Frontal cortex (tissue), 4 donors: ENCODE data around the gene PEX14. TPM values are rescaled to one million over a fixed set of nuclear protein-coding genes. Genes with fewer than 3 reads are reported as not detected.

ENCODE experiments used
- DNase-seq, 2 donors: peaks; one replicate each; pipeline ENCODE4 v3.0.0; 2012; ENCODE audit warnings: low spot score in 2 of 2
- FAIRE-seq: peaks from 2 replicates; lab custom pipeline; 2012; peaks lifted over from hg19 to GRCh38; lab: Jason Lieb, UNC
- total RNA-seq: library from RNA; depleted of rRNA; stranded (reverse); fragments of >200 nt; gene quantifications from one replicate; pipeline ENCODE4 v1.2.3, GENCODE V29; 2014
- donor health status: control.
- donor health status: control.
- donor health status: control.

PEX14 gene
- total RNA-seq, 1 donor from 2014 or later, result 6.1 TPM

DNA sequence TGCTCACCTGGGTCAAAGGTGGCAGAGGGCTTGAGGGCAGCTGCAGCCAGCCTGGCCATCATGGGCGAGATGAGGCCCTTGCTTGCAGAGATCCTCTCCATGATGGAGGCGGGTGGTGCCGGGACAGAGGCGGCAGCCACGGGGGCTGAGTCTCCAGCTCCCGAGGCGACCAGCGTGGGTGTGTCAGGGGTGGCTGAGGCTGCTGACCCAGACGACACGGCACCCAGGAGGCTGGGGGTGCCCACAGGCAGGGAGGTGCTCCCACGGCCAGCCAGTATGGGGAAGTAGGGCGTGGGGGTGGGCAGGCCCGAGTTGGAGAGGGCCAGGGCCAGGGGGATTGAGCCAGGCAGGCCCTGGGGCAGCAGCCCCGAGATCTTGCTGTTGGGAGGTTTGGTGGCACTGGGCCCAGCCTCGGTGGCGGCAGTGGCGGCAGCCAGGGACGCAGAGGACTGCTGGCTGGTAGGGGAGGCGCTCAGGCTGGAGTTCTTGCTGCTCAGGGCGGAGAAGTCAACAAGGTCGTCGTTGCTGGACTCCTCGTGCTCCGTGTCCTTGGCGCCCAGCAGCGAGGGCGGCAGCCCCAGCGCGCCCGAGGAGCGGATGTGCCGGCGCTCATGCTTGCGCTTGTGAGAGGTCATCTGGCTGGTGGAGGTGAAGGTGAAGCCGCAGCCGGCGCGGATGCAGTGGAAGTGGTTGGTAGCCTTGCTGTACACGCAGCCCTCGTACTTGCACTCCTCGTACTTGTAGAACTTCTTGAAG, 178.8 kb downstream of the PEX14 start:
- FAIRE-seq (no peak), DNase-seq (no peak)

DNA sequence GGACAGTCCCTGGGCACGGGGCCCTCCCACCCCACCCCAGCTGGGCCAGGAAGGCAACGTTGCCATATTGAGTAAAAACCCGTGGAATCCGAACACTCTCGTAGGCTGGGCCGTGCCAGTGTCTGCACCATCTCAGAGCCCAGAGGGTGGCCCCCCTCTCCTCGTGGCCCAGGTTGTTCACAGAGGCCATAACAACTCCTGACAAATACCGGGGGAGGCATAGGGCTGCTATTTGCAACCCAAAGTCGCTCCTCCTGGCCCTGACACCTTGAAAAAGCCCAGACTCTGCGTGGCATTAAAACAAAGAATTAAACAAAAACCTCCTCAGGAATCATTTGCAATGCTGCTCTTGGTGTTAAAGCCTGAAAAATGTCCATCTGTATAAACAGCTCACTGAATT, 180.3 kb downstream of the PEX14 start:
- DNase-seq (no peak), FAIRE-seq (no peak)

DNA sequence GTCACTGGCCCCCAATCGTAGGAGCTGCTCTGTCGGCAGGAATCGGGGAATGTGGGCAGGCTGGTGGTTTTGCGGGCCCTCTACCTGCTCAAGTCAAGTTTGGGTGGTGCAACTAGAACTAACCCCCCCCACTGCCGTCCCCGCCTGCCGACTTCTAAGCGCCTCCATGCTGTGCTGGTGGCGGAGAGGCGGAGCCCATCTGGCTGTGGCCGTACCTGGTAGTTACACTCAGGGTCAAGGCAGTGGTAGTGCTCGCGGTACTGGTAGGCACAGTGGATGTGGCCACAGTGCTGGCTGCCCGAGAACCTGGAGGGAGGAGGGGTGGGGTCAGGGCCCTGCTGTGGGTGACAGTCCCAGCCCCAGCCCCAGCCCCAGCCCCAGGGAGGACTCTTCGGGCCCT, 181.7 kb downstream of the PEX14 start:
- no peak for DNase-seq
- FAIRE-seq, result no peak

DNA sequence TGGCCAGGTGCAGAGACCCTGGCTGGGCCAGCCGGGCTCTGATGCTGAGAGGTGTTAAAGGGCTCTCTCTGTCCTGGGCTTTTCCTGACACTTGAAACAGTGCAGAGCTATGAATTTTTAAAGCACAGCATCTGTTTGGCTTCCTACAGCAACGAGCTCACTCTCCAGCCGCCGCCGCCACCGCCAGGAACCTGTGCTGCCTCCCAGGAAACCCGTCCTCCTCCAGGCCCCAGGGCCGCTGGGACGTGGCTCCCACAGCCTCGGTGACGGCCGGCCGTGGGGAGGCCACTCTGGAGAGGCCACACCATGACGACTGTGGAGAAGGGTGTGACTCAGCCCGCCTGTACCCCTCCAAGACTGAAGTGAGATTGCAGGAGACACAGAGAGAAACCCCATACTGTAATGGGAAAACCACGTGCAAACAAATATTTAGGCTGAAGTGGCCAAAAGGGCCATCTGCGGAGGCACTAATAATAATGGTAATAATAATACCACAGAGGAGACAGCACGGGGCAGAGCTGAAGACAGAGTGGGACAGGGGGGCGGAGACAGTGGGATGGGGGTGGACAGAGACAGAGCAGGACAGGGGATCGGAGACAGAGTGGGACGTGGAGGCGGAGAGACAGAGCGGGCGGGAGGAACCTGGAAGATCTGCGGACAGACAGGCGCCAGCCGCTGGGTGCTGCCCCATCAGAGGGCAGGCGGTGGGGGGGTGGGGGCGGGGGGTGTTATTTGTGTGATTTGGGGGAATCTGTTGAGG, 182.5 kb downstream of the PEX14 start:
- no peak for DNase-seq
- FAIRE-seq, result no peak

DNA sequence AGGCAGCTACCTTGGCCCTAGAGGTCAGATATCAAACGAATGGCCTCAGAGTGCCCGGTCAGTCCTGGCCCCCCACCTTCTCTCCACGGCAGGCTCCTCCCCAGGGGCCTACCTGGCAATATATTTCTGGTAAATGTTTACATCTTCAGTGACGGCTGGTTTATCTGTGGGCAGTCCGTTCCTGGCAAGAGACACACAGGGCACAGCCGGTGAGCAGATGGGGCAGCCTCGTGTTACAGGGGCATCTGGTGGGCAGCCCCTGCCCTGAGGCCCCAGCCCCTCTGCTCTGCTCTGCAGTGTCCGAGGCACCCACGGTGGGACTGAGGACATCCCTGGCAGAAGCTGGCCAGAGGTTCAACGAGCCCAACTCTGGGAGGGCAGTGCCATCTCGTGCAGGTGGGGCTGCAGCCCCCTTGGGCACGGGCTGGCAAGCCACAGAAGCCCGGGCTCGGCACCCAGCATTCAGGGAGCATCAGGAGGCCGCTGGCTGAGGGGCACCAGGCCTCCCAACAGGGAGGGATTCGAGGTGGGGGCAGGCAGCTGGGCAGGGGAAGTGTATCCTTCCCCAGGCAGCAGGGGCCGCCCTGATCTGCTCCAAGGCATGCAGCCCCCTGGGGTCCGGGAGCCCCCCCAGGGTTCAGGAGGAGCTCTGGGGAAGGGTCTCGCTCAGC, 183.8 kb downstream of the PEX14 start:
- no peak for FAIRE-seq
- DNase-seq, result no peak

DNA sequence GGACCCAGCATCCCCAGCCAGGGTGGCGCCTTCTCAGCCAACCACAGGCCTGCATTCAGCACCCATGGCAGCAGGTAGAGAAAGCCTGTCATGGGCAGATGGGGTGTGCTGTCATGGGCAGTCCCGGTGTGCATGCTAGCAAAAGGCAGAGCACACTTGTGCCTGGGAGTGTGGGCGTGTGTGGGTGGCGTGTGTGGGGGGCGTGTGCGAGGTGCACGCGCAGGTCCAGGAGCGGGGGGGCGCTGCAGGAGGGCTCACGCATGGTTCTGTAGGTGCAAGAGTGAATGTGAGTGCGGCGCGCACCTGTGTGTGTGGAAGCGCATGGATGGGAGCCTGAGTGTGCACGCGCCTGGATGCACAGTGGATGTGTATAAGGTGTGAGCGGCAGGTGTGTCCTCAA, 184.5 kb downstream of the PEX14 start:
- DNase-seq, result no peak
- FAIRE-seq, result no peak

DNA sequence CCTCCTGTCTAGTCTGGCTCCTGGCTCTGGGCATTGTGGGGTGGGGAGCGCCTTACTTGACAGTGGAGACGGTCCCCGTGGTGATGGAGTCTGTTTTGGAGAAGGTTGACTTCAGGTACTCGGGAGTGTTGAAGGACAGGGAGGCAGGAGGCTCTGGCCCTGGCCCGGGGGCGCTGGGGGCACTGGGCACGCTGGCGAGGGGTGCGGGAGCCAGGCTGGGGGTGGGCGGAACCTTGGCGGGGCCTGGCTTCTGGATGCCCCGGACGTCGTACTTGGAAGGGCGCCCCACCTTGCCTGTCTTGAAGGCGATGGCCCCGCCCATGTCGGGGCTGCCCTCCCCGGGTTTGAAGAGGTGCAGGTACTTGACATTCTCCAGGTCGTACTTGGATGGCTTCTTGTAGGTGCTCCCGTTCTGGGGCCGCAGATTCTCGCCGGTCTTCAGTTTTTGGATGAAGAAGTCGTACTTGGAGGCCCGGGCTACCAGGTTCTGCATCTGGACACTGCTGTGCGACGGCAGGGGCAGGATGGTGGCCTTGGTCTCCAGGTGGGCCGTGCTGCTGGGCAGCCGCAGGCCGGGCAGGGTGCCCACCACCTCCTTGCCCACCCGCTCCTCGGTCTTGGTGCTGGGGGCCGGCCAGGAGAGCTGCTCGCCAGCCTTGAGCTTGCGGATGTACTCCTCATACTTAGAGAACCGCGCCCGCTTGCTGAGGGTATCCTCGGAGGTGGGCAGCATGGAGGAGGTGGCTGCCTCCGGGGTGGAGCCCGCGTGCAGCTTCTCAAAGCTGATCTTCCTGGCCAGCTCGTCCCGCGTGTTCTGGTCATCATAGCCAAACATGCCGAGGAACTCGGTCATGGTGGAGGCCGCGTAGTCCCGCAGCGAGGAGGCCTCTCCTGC, 185.1 kb downstream of the PEX14 start:
- FAIRE-seq (no peak), DNase-seq (no peak)

DNA sequence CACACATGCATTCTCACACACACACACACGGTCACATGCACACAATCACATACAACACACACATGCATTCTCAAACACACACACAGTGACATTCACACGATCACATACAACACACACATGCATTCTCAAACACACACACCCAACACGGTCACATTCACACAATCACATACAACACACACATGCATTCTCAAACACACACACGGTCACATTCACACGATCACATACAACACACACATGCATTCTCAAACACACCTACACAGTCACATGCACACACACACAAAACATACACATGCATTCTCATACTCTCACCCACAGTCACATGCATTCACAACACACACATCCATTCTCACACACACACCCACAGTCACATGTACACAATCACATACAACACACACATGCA, 186.7 kb downstream of the PEX14 start:
- no peak for DNase-seq
- no peak for FAIRE-seq

DNA sequence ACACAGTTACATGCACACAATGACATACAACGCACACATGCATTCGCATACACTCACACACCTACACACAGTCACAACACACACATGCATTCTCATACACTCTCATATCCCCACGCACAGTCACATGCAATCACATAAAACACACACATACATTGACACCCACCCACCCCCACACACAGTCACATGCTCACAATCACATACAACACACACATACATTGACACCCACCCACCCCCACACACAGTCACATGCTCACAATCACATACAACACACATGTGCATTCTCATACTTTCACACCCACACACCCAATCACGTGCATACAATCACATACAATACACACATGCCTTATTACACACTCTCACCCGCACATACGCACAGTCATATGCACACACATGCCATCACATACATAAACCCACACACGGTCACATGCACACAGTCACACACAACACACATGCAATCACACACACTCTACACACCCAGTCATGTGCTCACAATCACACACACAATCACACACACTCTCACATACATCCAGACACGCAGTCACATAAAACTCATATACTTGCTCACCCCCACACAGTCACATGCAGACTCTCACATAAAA, 187.4 kb downstream of the PEX14 start:
- DNase-seq, result no peak
- no peak for FAIRE-seq

DNA sequence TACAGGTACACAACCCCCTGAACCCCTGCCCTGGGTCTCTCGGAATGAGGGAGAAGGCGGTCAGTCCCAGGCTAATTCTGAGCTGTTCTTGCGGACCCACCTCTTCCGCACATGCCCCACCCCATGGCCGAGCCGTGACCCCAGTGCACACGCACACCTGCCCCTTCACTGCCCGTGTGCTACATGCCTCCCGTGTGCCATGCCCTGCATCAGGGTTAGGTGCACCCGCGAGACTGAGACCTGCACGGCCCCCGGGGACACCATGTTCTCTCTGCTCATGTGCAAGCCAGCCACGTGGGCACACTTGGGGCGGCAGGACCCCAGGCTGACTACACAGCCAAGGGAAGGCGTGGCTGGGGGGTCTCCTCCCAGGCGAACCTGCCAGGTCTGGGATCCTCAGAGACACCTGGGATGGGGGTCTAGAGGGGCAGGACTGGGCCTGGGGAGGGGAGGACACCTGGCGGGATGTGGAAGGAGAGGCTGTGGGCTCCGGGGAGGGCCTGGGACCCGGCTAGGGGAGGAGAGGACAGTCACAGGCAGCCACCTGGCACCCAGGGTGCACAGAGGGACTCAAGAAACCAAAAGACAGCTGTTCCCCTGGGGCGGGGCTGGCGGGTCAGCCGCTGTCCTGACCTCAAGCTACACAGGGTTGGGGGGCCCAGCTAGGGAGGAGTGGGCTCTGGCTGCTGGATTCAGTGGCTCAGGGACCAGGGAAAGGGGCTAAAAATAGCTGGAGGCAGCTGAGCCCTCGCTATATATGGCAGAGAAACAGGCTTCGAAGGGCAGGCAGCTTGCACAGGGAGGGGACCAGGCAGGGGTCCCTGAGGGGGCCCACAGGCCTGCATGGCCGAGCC, 188.3 kb downstream of the PEX14 start:
- FAIRE-seq (no peak), DNase-seq (no peak)

DNA sequence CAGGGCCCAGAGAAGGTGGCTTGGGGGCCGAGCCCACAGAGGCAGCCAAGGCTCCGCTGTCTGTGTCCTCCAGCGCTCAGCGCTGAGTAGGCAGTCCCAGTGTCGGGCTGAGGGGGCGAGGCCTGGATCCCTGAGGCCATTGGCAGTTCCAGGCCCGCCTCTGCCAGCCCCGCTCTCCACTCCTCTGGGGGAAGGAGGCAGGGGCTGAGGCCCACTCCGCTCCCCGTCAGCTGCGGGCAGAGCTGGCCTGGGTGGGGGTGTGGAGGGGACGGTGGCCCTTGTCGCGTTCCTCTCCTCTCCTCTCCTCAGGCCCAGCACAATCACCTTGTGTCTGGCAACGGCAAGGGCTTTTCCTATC, 188.9 kb downstream of the PEX14 start:
- FAIRE-seq (no peak), DNase-seq (peak; percentile 69 to 82)

DNA sequence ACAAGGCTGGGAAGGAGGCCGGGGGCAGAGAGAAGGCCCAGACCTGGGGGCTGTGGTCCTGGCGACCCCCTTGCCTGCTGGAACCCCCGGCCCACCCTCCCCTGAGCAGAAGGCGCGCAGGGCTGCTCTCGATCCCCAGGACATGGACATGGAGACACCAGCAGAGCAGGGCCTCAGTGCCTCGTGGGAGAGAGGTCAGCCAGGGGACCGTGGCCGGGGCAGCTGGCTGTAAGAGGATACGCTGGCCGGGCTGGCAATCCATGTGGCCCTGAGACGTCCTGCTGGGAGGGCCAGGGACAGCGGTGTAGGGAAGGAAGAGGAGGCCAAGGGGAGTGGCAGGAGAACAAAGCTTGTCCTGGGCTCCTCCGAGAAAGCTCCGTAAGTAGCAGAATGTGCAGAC, 189.5 kb downstream of the PEX14 start:
- FAIRE-seq (no peak), DNase-seq (no peak)

DNA sequence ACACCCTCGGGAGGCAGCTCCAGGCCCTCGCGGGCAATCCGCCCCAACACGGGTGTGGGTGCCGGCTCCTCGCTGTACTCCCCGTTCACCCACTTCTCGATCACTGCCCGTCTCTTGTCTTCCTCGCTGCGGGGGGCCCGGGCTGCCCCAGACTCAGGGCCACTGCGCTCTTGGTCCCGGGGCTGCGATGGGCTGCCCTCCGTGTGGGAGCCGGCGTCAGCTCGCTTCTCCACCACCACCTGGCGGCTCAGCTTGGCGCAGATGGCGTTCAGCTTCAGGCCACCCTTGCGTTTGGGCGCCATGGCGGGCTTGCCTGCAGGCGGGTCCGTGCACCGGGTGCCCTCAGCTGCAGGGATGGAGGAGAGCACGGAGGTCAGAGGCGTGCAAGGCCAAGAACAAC, 190.5 kb downstream of the PEX14 start:
- peak in 1 of 2 donors; percentile 16 for DNase-seq
- FAIRE-seq, result no peak

DNA sequence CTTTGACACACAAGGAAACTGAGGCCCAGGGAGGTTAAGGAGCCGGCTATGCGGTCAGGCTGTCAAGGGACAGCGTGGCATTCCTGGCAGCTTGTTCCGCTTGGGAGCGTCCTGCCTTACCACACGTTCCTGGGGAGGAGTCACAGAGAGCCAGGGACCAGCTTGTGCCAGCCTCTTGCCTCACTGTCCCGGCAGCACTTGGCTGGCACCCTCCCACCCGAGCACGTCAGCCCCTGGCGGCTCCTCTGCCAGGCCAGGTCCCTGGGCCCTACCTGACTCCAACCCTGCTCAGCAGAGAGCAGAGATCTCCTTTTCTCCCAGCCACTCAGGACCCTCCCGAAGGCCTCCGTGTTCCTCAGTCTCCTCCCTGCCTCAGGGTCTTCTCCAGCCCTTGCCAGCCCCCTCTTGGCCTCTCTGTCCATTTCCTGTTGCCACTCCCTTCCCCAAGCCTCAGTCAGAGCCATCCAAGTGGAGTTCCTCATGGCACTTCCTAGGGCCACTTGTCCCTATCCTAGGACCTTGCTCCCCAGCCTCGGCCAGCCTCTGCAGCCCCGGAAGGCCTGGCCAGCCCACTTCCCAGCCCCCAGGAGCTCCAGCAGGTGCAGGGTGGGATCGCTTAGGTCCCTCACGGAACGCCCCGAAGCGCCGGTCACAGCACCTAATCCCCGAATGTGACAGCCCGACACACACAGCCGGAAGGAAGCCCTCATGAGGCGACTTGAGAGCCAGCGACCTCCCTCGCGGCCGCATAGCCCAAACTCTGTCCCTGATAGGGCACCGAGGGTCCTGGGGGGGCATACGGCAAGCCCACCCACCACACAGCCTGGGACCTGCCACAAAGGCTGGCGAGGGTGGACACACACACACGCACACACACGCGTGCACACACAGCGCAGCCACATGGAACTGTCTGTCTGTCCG, 191.4 kb downstream of the PEX14 start:
- DNase-seq (peak in 1 of 2 donors; percentile 29), FAIRE-seq (no peak)

DNA sequence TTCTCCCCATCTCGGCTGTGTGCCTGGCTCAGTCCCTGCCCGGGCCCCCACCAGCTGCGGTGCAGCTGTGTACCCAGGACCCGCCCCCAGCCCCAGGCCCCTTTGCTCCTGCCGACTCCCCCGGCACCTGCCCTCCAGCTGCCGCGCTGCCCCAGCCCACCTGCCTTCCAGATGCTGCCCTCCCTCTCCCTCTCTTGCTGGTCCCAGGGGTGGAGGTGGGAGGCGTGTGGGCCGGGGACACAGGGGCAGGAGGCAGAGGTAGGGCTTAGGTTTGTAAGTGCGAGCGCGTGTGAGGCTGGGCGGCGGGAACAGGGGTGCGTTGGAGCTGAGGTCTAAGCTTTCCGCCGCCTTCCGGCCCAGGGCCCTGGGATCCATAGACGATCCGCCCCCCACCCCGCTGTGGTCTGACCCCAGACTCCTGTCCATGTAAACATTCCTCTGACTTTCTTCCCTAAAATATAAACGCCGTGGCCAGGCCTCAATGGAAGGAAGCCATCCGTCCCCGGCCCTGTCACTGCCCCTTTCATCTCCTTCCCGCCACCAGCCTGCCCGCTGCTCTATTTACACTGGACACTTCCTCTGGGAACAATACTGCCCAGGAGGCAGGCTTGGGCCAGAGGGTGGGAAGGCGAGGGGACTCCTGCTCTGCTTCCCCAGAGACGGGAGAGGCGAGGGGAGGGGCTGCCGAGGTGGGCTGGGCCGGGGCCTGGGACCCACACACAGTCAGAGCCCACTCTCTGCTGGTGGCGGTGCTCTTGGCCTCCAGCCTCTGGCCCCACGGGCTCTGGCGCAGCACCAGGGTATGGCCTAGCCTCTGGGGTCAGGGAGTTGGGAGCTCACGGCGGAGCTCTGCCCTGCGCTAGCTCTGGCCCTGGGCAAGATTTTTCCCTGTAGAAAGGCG, 193.4 kb downstream of the PEX14 start:
- peak in 1 of 2 donors; percentile 31 for DNase-seq
- no peak for FAIRE-seq

DNA sequence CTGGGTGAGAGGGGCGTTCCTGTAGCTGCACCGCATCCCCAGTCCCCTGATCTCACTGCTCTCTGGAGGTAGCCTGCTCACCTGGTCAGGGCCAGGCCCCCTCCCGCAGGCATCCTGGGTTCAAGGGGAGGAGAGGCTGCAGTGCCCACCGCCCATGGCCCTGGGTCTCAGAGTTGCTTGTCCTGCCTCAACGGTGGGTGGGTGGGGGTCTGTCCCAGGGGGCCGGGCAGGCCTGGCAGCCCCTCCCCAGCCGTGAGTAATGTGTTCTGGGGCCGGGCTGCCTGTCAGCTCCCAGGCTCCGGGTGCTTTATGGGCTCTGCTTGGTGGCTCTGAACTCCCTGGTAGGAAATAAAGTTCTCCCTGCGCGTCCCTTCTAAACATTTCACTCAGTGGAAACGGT, 194.8 kb downstream of the PEX14 start:
- no peak for FAIRE-seq
- DNase-seq, result peak in 1 of 2 donors; percentile 15

DNA sequence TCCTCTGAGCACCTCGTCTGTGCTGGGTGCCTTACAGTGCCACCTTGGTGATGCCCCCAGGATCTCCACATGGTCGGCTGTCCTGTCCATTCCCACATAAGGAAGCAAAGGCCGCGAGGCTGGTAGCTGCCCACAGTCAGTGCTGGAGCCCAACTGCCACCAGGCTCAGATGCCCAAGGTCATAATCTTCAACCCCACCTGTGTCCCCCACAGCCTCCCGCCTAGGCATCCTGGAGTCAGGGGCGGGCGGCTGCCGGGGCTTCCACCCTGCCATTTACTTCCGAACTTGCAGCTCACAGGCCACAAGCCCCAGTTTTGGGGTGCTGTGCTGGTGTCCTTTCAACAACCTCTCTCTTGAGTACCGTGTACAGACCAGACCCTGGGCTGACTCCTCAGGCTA, 195.4 kb downstream of the PEX14 start:
- DNase-seq, result peak in 1 of 2 donors; percentile 24
- FAIRE-seq, result no peak
